GM21423 (cell line): Measurements from ENCODE around the gene GALNTL6.
"Not testable (repeated sequence)": the region's sequence is repeated elsewhere in the genome, so short reads cannot be mapped to it uniquely, and the experiment has no call there.

Source experiments
- ATAC-seq: cut with Tn5 transposase; IDR thresholded peaks from one replicate; pipeline ENCODE4 v1.9.1; 2021; ENCODE audit warnings: mild to moderate bottlenecking, moderate library complexity; ENCODE audit not compliant: unreplicated experiment

Gene GALNTL6

GRCh38 chr4:172997217-172997609 lies 1184.0 kb downstream of the GALNTL6 start:
- no peak for ATAC-seq

DNA sequence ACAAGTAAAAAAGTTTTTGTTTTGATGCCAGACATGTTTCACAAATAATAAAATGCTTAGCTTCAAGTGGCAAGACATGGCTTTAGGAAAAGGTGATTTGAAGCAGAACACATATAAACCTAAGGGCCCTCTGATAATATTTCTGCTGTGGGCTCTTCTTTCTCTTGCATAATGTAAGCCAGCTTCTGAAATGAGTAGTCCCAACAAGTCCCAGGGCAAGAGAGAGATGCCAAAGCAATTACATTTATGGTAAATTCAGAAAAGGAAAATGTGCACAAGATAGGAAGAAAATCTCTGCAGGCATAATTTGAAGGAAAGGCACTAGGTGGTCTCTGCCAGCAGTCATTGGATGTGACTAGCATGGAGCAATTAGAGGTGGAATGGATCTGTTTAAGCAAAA lies 1184.7 kb downstream of the GALNTL6 start:
- ATAC-seq: no peak

- no peak for ATAC-seq
Observed at GRCh38 chr4:172998527-172999469, 1185.6 kb downstream of the GALNTL6 start.

- no peak for ATAC-seq
Observed at GRCh38 chr4:173001571-173001970, 1188.4 kb downstream of the GALNTL6 start.

- ATAC-seq: no peak
Observed at GRCh38 chr4:173002830-173003561, 1189.8 kb downstream of the GALNTL6 start.

GRCh38 chr4:173005912-173006633 lies 1192.9 kb downstream of the GALNTL6 start:
- ATAC-seq: no peak

DNA sequence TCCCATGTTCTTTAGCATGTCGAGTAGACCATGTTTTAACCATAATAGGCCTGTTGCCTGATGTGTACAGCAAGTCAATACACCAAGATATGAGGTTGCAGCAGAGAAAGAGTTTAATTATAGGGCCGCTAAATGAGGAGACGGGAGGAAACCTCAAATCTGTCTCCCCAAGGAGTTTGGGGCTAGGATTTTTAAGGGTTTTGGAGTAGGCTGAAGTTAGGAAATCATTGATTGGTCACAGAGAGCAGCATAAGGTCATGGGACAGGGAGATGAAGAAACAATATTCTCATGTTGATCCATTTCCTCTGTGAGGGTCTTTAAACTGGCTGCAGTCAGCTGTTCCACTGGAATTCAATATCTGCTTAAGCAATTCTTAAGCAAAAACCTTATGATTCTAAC lies 1195.2 kb downstream of the GALNTL6 start:
- no peak for ATAC-seq

DNA sequence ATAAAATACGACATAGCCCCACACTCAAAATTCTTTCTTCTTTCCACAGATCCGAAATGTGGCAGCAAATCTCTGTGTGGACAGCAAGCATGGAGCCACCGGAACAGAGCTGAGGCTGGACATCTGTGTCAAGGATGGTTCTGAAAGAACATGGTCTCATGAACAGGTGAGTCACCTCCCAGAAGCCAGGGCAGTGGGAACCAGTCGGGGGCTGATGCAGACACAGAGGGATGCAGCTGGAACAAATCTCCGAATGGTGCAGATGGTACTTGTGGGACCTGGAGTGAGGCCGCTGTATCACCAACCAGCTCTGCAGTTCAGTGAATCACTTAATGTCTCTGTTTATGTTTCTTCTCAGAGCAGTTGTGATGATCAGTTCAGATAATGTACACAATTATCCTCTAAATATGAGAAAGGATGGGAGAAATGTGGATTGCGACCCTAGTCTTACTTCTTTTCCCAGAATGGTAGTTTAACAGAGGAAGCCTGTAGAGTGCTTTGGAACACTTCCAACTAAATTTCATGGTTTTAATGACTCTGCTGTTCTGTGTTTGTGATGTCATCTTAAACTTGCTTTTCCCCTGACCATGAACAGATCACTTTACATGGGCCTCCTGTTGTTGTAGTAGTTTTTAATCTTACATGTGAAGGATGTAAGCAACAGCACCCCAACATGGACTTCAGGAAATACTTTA lies 1196.1 kb downstream of the GALNTL6 start:
- ATAC-seq: no peak

DNA sequence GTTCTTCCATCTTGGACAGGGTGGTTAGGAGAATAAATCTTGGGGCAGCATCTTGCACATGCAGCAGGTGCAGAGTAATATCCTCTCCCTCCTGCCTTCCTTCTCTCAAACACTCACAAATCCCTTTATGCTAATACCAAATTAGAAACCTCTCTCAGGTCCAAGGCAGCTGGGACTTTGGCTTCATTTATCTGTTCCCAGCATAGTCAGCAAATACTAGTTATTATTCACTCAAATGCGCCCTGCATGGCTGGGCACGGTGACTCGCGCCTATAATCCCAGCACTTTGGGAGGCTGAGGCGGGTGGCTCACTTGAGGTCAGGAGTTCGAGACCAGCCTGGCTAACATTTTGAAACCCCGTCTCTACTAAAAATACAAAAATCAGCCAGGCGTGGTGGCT lies 1199.4 kb downstream of the GALNTL6 start:
- ATAC-seq: no peak

DNA sequence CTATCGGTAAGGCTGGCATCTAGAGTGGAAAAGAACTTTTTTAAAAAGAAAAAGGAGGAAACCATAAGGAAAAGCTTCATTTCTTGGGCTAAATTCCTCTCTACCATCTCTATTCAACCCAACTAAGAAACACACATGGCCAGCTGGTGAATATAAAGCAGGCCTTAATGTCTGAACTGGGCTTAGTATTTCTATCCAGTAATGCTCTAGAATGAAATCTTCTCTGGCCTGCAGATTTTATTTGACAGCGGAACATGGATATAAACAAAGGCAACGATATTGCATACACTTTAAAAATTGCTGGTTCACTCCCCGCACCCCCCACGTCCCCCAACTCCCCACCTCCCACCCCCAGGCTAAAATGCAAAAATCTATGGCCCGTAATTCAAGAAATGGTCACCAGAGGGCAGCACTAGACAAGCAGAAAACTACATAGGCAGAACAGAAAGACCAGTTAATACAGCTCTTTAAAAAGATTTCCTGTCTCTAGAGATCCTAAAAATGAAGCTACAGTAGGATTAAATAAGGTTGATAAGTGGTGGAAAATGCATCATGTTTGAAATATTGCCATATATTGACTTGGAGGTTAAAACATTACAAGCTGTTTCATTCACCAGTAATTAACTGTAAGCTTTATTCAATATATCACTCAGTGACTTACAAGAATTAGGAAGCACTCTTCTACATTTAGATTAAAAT lies 1200.2 kb downstream of the GALNTL6 start:
- peak; percentile 51 for ATAC-seq

GRCh38 chr4:173014113-173014558 lies 1200.9 kb downstream of the GALNTL6 start:
- ATAC-seq: no peak

DNA sequence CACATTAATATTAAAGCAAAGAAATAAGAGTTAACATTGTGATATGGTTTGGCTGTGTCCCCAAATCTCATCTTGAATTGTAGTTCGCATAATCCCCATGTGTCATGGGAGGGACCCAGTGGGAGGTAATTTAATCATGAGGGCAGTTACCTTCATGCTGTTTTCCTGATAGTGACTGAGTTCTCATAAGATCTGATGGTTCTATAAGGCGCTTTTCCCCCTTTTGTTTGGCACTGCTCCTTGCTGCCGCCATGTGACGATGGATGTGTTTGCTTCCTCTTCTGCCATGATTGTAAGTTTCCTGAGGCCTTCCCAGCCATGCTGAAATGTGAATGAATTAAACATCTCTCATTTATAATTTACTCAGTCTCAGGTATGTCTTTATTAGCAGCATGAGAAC lies 1201.6 kb downstream of the GALNTL6 start:
- ATAC-seq: no peak

GRCh38 chr4:173017802-173018201 lies 1204.6 kb downstream of the GALNTL6 start:
- ATAC-seq: no peak

DNA sequence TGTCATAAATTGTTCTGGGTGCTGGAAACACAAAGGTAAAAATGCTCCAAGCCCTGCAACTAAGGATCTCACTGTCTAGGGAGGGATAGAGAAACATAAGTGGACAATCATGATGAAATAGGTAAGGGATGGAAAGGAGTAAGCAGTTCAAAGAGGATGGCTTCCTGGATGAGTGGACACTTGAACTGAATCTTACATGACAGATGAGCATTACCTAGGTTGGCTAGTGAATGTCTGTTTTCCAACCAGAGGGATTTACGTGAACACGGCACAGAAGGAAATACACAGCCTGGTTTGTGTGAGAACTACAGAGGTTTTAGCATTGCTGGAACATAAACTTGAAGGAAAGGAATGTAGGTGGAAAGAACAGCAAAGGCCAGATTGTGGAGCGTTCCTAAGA lies 1205.2 kb downstream of the GALNTL6 start:
- no peak for ATAC-seq

- no peak for ATAC-seq
Observed at GRCh38 chr4:173019664-173020063, 1206.5 kb downstream of the GALNTL6 start.

DNA sequence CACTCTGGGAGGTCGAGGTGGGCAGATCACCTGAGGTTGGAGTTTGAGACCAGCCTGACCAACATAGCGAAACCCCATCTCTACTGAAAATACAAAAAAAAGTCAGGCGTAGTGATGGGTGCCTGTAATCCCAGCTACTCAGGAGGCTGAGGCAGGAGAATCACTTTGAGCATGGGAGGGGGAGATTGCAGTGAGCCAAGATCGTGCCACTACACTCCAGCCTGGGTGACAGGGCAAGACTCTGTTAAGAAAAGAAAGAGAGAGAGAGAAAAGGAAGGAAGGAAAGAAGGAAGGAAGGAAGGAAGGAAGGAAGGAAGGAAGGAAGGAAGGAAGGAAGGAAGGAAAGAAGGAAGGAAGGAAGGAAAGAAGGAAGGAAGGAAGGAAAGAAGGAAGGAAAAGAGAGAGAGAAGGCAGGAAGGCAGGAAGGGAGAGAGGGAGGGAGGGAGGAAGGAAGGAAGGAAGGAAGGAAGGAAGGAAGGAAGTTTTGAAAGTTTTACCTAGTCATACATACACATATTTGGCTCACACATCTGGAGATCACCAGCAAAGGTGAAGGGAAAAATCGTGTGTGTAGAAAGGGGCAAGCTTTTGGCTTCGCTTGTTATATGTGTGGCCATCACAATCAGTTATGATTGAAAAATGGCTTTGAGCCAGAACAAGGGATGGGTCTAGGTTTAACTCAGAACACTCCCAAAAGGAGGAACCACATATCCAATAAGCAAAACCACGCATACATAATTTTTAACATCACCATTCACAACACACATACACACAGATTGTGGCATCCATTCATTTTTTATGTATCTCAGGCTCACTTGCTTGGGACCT lies 1208.8 kb downstream of the GALNTL6 start:
- not testable (repeated sequence) for ATAC-seq

DNA sequence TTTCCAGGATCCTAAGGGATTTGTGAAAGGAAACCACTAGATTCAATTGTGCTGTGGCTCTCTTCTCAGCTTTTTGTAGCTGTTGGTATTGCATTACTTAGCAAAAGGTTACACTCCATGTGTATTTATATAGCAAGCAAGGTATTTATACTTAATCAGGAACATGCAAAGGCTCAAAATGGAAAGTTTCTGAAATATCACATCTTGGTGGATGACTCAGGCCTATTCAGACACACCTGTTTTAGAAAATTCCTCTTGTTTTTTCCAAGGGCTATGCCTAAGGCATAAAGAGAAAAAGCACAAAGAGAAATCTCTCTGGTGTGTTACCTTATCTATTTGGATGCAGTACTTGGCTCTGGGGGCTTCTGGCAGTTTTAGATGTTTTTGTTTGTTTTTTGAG lies 1211.0 kb downstream of the GALNTL6 start:
- no peak for ATAC-seq

GRCh38 chr4:173025131-173025530 lies 1211.9 kb downstream of the GALNTL6 start:
- ATAC-seq: peak; percentile 81

GRCh38 chr4:173037242-173037641 lies 1224.0 kb downstream of the GALNTL6 start:
- ATAC-seq: no peak
